H1 (cell line): ENCODE data around the gene BCAS1. TPM values are rescaled to one million over a fixed set of nuclear protein-coding genes. Genes with fewer than 3 reads are reported as not detected.

Experiments used
- CHD7 ChIP-seq: fragments of 300-600 bp; sonication (generic); IDR thresholded peaks from 2 replicates; pipeline ENCODE4 v1.7.1; 2012; ENCODE audit warnings: low read length, moderate library complexity, mild to moderate bottlenecking, inconsistent platforms; ENCODE audit not compliant: insufficient replicate concordance
- FOSL1 ChIP-seq: IDR thresholded peaks from 2 replicates; pipeline ENCODE4 v1.6.1; 2011; ENCODE audit warnings: mild to moderate bottlenecking, low read depth, low read length, moderate library complexity; ENCODE audit not compliant: insufficient read depth
- GABPA ChIP-seq: IDR thresholded peaks from 2 replicates; pipeline ENCODE4 v1.6.1; 2011; ENCODE audit warnings: mild to moderate bottlenecking, low read length, moderate library complexity, borderline replicate concordance; ENCODE audit not compliant: insufficient read depth
- RXRA ChIP-seq: IDR thresholded peaks from 2 replicates; pipeline ENCODE4 v1.6.1; 2011; ENCODE audit warnings: low read depth, mild to moderate bottlenecking, low read length, moderate library complexity; ENCODE audit not compliant: insufficient read depth
- SAP30 ChIP-seq: fragments of 300-600 bp; sonication (generic); IDR thresholded peaks from 2 replicates; pipeline ENCODE4 v1.7.1; 2012; ENCODE audit warnings: low read length, moderate library complexity, mild to moderate bottlenecking, inconsistent platforms; ENCODE audit not compliant: insufficient read depth, insufficient replicate concordance
- SP4 ChIP-seq: IDR thresholded peaks from 2 replicates; pipeline ENCODE4 v1.6.1; 2012; ENCODE audit warnings: low read length, inconsistent platforms
- SUZ12 ChIP-seq: fragments of 200-600 bp; sonication (generic); IDR thresholded peaks from 2 replicates; pipeline ENCODE4 v1.6.1; 2012; ENCODE audit warnings: mild to moderate bottlenecking, inconsistent platforms, low read length, moderate library complexity, mixed read lengths
- TBP ChIP-seq: IDR thresholded peaks from 2 replicates; pipeline ENCODE4 v1.6.1; 2011; ENCODE audit warnings: low read depth, low read length, improper control_type of control experiment
- polyA plus RNA-seq, 7 experiments: library from polyadenylated mRNA; depleted of rRNA in 3 of 7; stranded (reverse) in 5 of 7; unstranded in 2 of 7; fragments of >200 nt in 5 of 7; fragments of 200-250 nt in 2 of 7; gene quantifications; 1 replicate in 5 of 7; 2 replicates in 1 of 7; 4 replicates in 1 of 7; pipeline versions ENCODE4 v1.2.1 to v1.2.3, GENCODE V29; 2011 to 2013; ENCODE audit warnings: missing spikeins in 2 of 7, mixed read lengths in 2 of 7
- total RNA-seq: library from RNA; stranded (reverse); fragmentation: NEBNext Ultra II Directional; extraction: Animal tissue kit (Norgen Biotek cat#: 25700); gene quantifications from 2 replicates; pipeline ENCODE4 v1.2.1, GENCODE V29; 2021

The BCAS1 gene
- total and polyA plus RNA-seq, 2 of the 8 experiments (the other 6 are each of a cell fraction or from before 2014, with no cell fraction given) = 0.06 to 0.19 TPM

GRCh38 chr20:54017846-54018245 is 52.5 kb downstream of the BCAS1 start (continued):
- TF ChIP-seq CHD7 (no peak), SUZ12 (no peak), SAP30 (no peak), FOSL1 (no peak), TBP (no peak), SP4 (no peak), RXRA (no peak), GABPA (no peak)
